Stromal cell of bone marrow (primary cell): ENCODE results near the gene SH3RF2.

ENCODE experiments used
- DNase-seq: peaks from one replicate; pipeline ENCODE4 v3.0.0-alpha.2; 2012; ENCODE audit warnings: low read depth

SH3RF2 gene

GRCh38 chr5:145921211-145921610 is 15.2 kb upstream of the SH3RF2 start:
- no peak for DNase-seq

- DNase-seq = no peak
Observed at GRCh38 chr5:145922059-145922458, 14.3 kb upstream of the SH3RF2 start.

GRCh38 chr5:145923405-145923804 is 13.0 kb upstream of the SH3RF2 start:
- no peak for DNase-seq

- no peak for DNase-seq
Observed at GRCh38 chr5:145924849-145925248, 11.5 kb upstream of the SH3RF2 start.

- peak; percentile 47 for DNase-seq
Observed at GRCh38 chr5:145925353-145925752, 11.0 kb upstream of the SH3RF2 start.

GRCh38 chr5:145925803-145926202 is 10.6 kb upstream of the SH3RF2 start:
- DNase-seq = no peak

- DNase-seq = no peak
Observed at GRCh38 chr5:145931718-145932117, 4.7 kb upstream of the SH3RF2 start.

- DNase-seq = no peak
Observed at GRCh38 chr5:145934276-145934675, 2.1 kb upstream of the SH3RF2 start.

GRCh38 chr5:145937432-145938250 is 1.3 kb downstream of the SH3RF2 start:
- no peak for DNase-seq

- DNase-seq = no peak
Observed at GRCh38 chr5:145938776-145939539, 2.6 kb downstream of the SH3RF2 start.

GRCh38 chr5:145939540-145940065 is 3.2 kb downstream of the SH3RF2 start:
- no peak for DNase-seq

- DNase-seq = no peak
Observed at GRCh38 chr5:145941096-145941447, 4.7 kb downstream of the SH3RF2 start.

- DNase-seq = no peak
Observed at GRCh38 chr5:145941448-145942130, 5.2 kb downstream of the SH3RF2 start.

- no peak for DNase-seq
Observed at GRCh38 chr5:145942201-145942600, 5.8 kb downstream of the SH3RF2 start.

- DNase-seq = no peak
Observed at GRCh38 chr5:145942749-145943148, 6.4 kb downstream of the SH3RF2 start.

GRCh38 chr5:145943674-145944121 is 7.3 kb downstream of the SH3RF2 start:
- DNase-seq = no peak

- DNase-seq = no peak
Observed at GRCh38 chr5:145944328-145944727, 8.0 kb downstream of the SH3RF2 start.

- DNase-seq = no peak
Observed at GRCh38 chr5:145945620-145946111, 9.3 kb downstream of the SH3RF2 start.

GRCh38 chr5:145946112-145946861 is 9.9 kb downstream of the SH3RF2 start:
- peak; percentile 47 for DNase-seq

GRCh38 chr5:145947581-145947980 is 11.2 kb downstream of the SH3RF2 start:
- no peak for DNase-seq

GRCh38 chr5:145948047-145948446 is 11.7 kb downstream of the SH3RF2 start:
- DNase-seq = no peak

GRCh38 chr5:145948921-145949320 is 12.5 kb downstream of the SH3RF2 start:
- DNase-seq = no peak
